Left ventricle myocardium inferior (tissue), 1 donor: ENCODE measurements around the gene NCOA7. TPM values are rescaled to one million over a fixed set of nuclear protein-coding genes. Genes with fewer than 3 reads are reported as not detected.
"Not testable (repeated sequence)": the region's sequence is repeated elsewhere in the genome, so short reads cannot be mapped to it uniquely, and the experiment has no call there.

Source experiments
- DNase-seq: peaks from one replicate; pipeline ENCODE4 v3.0.0-alpha.2; 2020
- H3K27ac ChIP-seq: fragments of 200-600 bp; replicated peaks from 2 replicates; pipeline ENCODE4 v1.8.0; 2021
- H3K27me3 ChIP-seq: fragments of 200-600 bp; 2 replicates; pipeline ENCODE4 v1.8.0; 2021; ENCODE audit warnings: low read depth
- H3K36me3 ChIP-seq: fragments of 200-600 bp; 2 replicates; pipeline ENCODE4 v1.8.0; 2021
- H3K4me1 ChIP-seq: fragments of 200-600 bp; 2 replicates; pipeline ENCODE4 v1.8.0; 2021
- H3K4me3 ChIP-seq: fragments of 200-600 bp; 2 replicates; pipeline ENCODE4 v1.8.0; 2021; ENCODE audit warnings: mild to moderate bottlenecking, moderate library complexity
- H3K9me3 ChIP-seq: fragments of 200-600 bp; replicated peaks from 2 replicates; pipeline ENCODE4 v1.8.0; 2021
- intact Hi-C: fragments of 100-400 bp; cut with micrococcal nuclease; formaldehyde crosslinking; loops from one replicate; pipeline ENCODE4 v1.11.0; 2022
- total RNA-seq: library from RNA; stranded (reverse); fragmentation: NEBNext Ultra II Directional; extraction: Animal tissue kit (Norgen Biotek cat#: 25700); gene quantifications from one replicate; pipeline ENCODE4 v1.2.1, GENCODE V29; 2021
- TF ChIP-seq, protein P1 (sequence below): fragments of 200-600 bp; IDR thresholded peaks from 2 replicates; pipeline ENCODE4 v1.8.0; 2021; ENCODE audit warnings: antibody characterized with exemption, mild to moderate bottlenecking, borderline replicate concordance
- donor health status: DM: no; HTN: yes; CAD: no; lungs with severe emphysema.

The NCOA7 gene
- total RNA-seq, 1 donor from 2014 or later, result 10.3 TPM

GRCh38 chr6:125950293-125950692 is 159.5 kb downstream of the NCOA7 start:
- intact Hi-C loops, result no loop called here
- Histone ChIP-seq H3K27me3 (no peaks in the 10 kb centered on the region), H3K4me3 (no peak overlapping the region), H3K4me1 (peaks cover 7% of the 10 kb centered on the region), H3K36me3 (no peaks in the 10 kb centered on the region), H3K9me3 (no peaks in the 10 kb centered on the region), H3K27ac (no peak overlapping the region)
- TF ChIP-seq, protein P1, sequence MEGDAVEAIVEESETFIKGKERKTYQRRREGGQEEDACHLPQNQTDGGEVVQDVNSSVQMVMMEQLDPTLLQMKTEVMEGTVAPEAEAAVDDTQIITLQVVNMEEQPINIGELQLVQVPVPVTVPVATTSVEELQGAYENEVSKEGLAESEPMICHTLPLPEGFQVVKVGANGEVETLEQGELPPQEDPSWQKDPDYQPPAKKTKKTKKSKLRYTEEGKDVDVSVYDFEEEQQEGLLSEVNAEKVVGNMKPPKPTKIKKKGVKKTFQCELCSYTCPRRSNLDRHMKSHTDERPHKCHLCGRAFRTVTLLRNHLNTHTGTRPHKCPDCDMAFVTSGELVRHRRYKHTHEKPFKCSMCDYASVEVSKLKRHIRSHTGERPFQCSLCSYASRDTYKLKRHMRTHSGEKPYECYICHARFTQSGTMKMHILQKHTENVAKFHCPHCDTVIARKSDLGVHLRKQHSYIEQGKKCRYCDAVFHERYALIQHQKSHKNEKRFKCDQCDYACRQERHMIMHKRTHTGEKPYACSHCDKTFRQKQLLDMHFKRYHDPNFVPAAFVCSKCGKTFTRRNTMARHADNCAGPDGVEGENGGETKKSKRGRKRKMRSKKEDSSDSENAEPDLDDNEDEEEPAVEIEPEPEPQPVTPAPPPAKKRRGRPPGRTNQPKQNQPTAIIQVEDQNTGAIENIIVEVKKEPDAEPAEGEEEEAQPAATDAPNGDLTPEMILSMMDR, result no peak
- DNase-seq, result no peak

DNA sequence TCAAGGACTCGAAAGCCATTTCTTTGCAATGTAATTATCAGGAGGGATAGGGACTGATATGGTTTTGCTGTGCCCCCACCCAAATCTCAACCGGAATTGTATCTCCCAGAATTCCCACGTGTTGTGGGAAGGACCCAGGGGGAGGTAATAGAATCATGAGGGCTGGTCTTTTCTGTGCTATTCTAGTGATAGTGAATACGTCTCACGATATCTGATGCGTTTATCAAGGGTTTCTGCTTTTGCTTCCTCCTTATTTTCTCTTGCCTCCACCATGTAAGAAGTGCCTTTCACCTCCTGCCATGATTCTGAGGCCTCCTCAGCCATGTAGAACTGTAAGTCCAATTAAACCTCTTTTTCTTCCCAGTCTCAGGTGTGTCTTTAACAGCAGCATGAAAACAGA is 160.0 kb downstream of the NCOA7 start:
- H3K4me1 ChIP-seq, H3K4me3 ChIP-seq, intact Hi-C loops, H3K27ac ChIP-seq, H3K9me3 ChIP-seq, DNase-seq, H3K27me3 ChIP-seq, H3K36me3 ChIP-seq: not testable (repeated sequence)

- Histone ChIP-seq H3K4me3 (no peak overlapping the region), H3K36me3 (no peaks in the 10 kb centered on the region), H3K27ac (no peak overlapping the region), H3K9me3 (no peaks in the 10 kb centered on the region), H3K27me3 (no peaks in the 10 kb centered on the region), H3K4me1 (peaks cover 5% of the 10 kb centered on the region)
- TF ChIP-seq, protein P1, result no peak
- no peak for DNase-seq
- intact Hi-C loops, result no loop called here
These were observed 160.6 kb downstream of the NCOA7 start for GRCh38 chr6:125951323-125951722.

- H3K4me1 ChIP-seq, result peaks cover 18% of the 10 kb centered on the region
- TF ChIP-seq, protein P1, result no peak
- DNase-seq, result no peak
- no peaks in the 10 kb centered on the region for H3K9me3 ChIP-seq
- H3K4me3 ChIP-seq, result no peak overlapping the region
- H3K27me3 ChIP-seq, result no peaks in the 10 kb centered on the region
- intact Hi-C loops, result no loop called here
- H3K27ac ChIP-seq, result no peak overlapping the region
- H3K36me3 ChIP-seq, result no peaks in the 10 kb centered on the region
These were observed 162.2 kb downstream of the NCOA7 start for GRCh38 chr6:125952764-125953501.

DNA sequence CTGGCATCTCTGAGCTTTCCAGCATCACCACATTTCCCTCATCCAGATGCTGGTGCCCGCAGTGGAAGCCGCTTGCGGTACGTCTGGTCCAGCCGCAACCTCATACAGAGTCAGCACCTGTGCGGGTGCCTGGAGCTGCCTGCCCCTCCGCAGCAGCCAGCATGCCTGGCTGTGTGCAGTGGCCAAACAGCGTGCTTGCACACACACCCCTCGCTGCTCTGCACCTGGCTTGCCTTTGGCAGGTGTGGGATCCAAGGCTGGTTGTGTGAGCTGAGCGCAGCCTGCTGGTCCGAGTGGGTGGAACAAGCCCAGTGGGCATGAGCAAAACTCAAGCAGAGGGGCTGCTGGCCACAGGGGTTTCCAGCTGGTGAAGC is 162.7 kb downstream of the NCOA7 start:
- TF ChIP-seq, protein P1, result no peak
- Histone ChIP-seq H3K27ac (no peak overlapping the region), H3K36me3 (no peaks in the 10 kb centered on the region), H3K27me3 (no peaks in the 10 kb centered on the region), H3K9me3 (no peaks in the 10 kb centered on the region), H3K4me1 (peaks cover 24% of the 10 kb centered on the region), H3K4me3 (no peak overlapping the region)
- intact Hi-C loops, result no loop called here
- no peak for DNase-seq

DNA sequence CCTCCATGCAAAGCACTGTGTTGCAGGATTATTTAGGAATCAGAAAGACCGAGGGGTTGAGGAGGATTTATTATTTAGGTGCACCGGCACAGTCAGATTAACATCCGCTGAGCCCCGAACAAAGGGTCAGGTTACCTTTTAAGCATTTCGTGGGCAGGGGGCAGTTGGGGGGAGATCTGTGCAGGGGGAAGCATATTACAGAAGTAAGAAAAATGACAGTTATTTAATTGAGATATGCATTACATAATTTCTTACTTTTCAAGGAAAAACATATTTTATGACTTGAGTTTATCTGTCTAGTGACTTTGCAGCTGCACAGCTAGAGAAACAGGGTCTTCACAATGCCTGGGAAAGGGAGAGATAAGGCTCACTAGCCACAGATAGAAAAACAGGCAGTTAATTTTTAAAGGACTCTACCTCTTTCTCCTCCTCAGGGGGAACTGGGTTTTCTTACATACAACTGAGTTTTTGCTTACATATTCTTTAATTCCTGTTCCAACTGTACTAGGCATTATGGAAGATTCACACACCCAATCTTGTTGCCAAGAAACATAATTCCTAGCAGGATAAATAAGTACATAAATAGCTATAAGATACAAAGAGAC is 164.1 kb downstream of the NCOA7 start:
- TF ChIP-seq, protein P1, result no peak
- intact Hi-C loops, result loop anchor here (5.0 kb wide), 1 partner anchor 48 kb away; no protein-coding TSS in a partner anchor

More for the DNA sequence above, 164.1 kb downstream of the NCOA7 start:
- H3K4me3 ChIP-seq, result no peak overlapping the region
- no peak overlapping the region for H3K27ac ChIP-seq
- no peak for DNase-seq
- peaks cover 37% of the 10 kb centered on the region for H3K4me1 ChIP-seq
- H3K36me3 ChIP-seq, result no peaks in the 10 kb centered on the region
- H3K27me3 ChIP-seq, result no peaks in the 10 kb centered on the region
- H3K9me3 ChIP-seq, result no peaks in the 10 kb centered on the region
